Measurements from ENCODE around the gene SCG3.

DNA sequence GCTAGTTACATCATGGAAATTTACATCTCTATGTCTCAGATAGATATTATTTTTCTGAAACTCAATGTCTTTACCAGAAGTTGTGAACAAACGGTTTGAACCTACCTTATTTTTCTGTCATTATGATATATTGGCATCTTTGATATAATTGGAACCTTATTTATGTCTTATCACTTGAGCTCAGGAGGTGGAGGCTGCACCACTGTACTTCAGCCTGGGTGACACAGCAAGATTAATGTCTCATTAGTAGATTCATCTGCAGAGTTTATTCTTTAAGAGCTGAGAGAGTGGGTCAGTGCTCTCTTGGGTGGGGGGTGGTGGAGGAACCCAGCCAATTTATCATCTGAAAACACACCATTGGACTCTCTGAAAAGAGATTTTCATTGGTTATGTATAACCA lies 21.4 kb downstream of the SCG3 start:
- TF ChIP-seq, protein P1, sequence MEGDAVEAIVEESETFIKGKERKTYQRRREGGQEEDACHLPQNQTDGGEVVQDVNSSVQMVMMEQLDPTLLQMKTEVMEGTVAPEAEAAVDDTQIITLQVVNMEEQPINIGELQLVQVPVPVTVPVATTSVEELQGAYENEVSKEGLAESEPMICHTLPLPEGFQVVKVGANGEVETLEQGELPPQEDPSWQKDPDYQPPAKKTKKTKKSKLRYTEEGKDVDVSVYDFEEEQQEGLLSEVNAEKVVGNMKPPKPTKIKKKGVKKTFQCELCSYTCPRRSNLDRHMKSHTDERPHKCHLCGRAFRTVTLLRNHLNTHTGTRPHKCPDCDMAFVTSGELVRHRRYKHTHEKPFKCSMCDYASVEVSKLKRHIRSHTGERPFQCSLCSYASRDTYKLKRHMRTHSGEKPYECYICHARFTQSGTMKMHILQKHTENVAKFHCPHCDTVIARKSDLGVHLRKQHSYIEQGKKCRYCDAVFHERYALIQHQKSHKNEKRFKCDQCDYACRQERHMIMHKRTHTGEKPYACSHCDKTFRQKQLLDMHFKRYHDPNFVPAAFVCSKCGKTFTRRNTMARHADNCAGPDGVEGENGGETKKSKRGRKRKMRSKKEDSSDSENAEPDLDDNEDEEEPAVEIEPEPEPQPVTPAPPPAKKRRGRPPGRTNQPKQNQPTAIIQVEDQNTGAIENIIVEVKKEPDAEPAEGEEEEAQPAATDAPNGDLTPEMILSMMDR (IDR thresholded peaks at IDR 0.05) = no peak
- no peak for TF ChIP-seq POLR2A (IDR thresholded peaks at IDR 0.05)
